Kidney (tissue), 14 donors: Measurements from ENCODE around the gene AGBL1. TPM values are rescaled to one million over a fixed set of nuclear protein-coding genes. Genes with fewer than 3 reads are reported as not detected.

ENCODE experiments used
- DNase-seq, 5 donors: peaks; one replicate each; pipeline ENCODE4 v3.0.0-alpha.2; 2013 to 2020
- FAIRE-seq: peaks from 2 replicates; lab custom pipeline; 2012; peaks lifted over from hg19 to GRCh38; lab: Jason Lieb, UNC
- H3K27ac ChIP-seq, 2 donors: one replicate each; pipeline ENCODE4 v1.7.0; 2013; ENCODE audit warnings: low read depth in 2 of 2, low read length in 2 of 2, inconsistent platforms in 1 of 2
- H3K27me3 ChIP-seq: one replicate; pipeline ENCODE4 v1.7.1; 2013; ENCODE audit warnings: low read length, inconsistent platforms; ENCODE audit not compliant: control insufficient read depth, insufficient read depth
- H3K36me3 ChIP-seq, 3 donors: one replicate each; pipeline versions ENCODE4 v1.7.0 to v1.7.1; 2013; ENCODE audit warnings: low read length in 3 of 3, control low read depth in 1 of 3, inconsistent platforms in 1 of 3; ENCODE audit not compliant: insufficient read depth in 3 of 3, control insufficient read depth in 2 of 3
- H3K4me1 ChIP-seq, 3 donors: one replicate each; pipeline versions ENCODE4 v1.7.0 to v1.7.1; 2013; ENCODE audit warnings: low read length in 3 of 3, inconsistent platforms in 1 of 3, low read depth in 1 of 3; ENCODE audit not compliant: control insufficient read depth in 2 of 3, insufficient read depth in 2 of 3
- H3K4me3 ChIP-seq, 3 donors: one replicate each; pipeline versions ENCODE4 v1.7.0 to v1.8.1; 2013; ENCODE audit warnings: low read length in 3 of 3, control low read depth in 1 of 3, inconsistent platforms in 1 of 3
- H3K9ac ChIP-seq, 3 donors: one replicate each; pipeline versions ENCODE4 v1.7.0 to v1.7.1; 2013; ENCODE audit warnings: low read length in 3 of 3, control low read depth in 1 of 3, inconsistent platforms in 1 of 3
- H3K9me3 ChIP-seq, 3 donors: one replicate each; pipeline versions ENCODE4 v1.7.0 to v1.7.1; 2013; ENCODE audit warnings: low read length in 3 of 3, control low read depth in 1 of 3, inconsistent platforms in 1 of 3; ENCODE audit not compliant: control insufficient read depth in 2 of 3, insufficient read depth in 1 of 3
- CTCF ChIP-seq: IDR thresholded peaks from 3 replicates; pipeline ENCODE4 v1.5.1; 2012; ENCODE audit warnings: mild to moderate bottlenecking, moderate library complexity, borderline replicate concordance; ENCODE audit not compliant: insufficient read depth; ENCODE audit errors: extremely low read depth
- intact Hi-C: fragments of 100-400 bp; cut with DNase I; formaldehyde crosslinking; loops from one replicate; pipeline ENCODE4 v1.11.1; 2022
- polyA plus RNA-seq: library from polyadenylated mRNA; stranded (reverse); fragments of 350-450 nt; fragmentation: Illumina TruSeq; extraction: RNeasy Lipid Tissue Mini Kit (QIAGEN cat#74804); gene quantifications from one replicate; pipeline ENCODE4 v1.2.3, GENCODE V29; 2014; ENCODE audit warnings: low read depth, low replicate concordance; ENCODE audit not compliant: insufficient read depth
- total RNA-seq: library from RNA; stranded (reverse); fragmentation: NEBNext Ultra II Directional; extraction: Animal tissue kit (Norgen Biotek cat#: 25700); gene quantifications from one replicate; pipeline ENCODE4 v1.2.1, GENCODE V29; 2021
- donor health status: control.
- donor health status: control.
- donor health status: control.
- donor health status: control.
- donor health status: control.
- donor health status: DM: yes; HTN: yes; CAD: no.
- donor health status: Normal renal cell carcinoma (clear cell type).

AGBL1 gene
- total and polyA plus RNA-seq, 2 donors from 2014 or later = not detected

GRCh38 chr15:86916671-86917360 is 837.1 kb downstream of the AGBL1 start:
- H3K4me1 ChIP-seq = peaks cover 0 to 2% (median 0%) of the 10 kb centered on the region in 3 donors
- H3K27ac ChIP-seq = no peak overlapping the region
- intact Hi-C loops = no loop called here
- H3K9ac ChIP-seq = no peak overlapping the region
- no peak for FAIRE-seq
- H3K27me3 ChIP-seq = no peaks in the 10 kb centered on the region
- H3K36me3 ChIP-seq = no peaks in the 10 kb centered on the region
- no peak for TF ChIP-seq CTCF
- H3K9me3 ChIP-seq = no peaks in the 10 kb centered on the region
- no peak overlapping the region for H3K4me3 ChIP-seq
- DNase-seq = peak in 4 of 5 donors; percentile 18 to 39 (median 27)

DNA sequence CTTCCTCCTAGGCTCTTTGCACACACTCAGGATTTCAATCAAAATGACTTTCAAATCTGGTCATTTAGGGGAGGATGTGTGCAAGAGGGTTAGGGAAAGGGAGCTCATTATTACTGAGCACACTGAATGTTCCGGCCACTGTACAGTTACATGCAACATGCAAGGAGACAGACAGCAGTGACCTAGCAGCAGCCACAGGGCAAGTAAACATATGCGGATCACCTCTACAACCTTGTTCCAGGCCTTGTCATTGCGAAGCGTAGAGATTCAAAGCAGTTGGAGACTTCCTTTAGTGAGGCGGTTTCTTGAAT is 837.6 kb downstream of the AGBL1 start:
- no peaks in the 10 kb centered on the region for H3K36me3 ChIP-seq
- H3K9me3 ChIP-seq = no peaks in the 10 kb centered on the region
- H3K9ac ChIP-seq = no peak overlapping the region
- no peak overlapping the region for H3K27ac ChIP-seq
- H3K4me1 ChIP-seq = peaks cover 0 to 2% (median 0%) of the 10 kb centered on the region in 3 donors
- FAIRE-seq = no peak
- H3K4me3 ChIP-seq = no peak overlapping the region
- intact Hi-C loops = no loop called here
- H3K27me3 ChIP-seq = no peaks in the 10 kb centered on the region
- no peak for DNase-seq
- TF ChIP-seq CTCF = no peak

GRCh38 chr15:86919581-86919980 is 839.9 kb downstream of the AGBL1 start:
- Histone ChIP-seq H3K9me3 (no peaks in the 10 kb centered on the region), H3K9ac (no peak overlapping the region), H3K27me3 (no peaks in the 10 kb centered on the region), H3K27ac (no peak overlapping the region), H3K36me3 (no peaks in the 10 kb centered on the region), H3K4me3 (no peak overlapping the region), H3K4me1 (peaks cover 0 to 2% (median 0%) of the 10 kb centered on the region in 3 donors)
- intact Hi-C loops = no loop called here
- FAIRE-seq = no peak
- no peak for DNase-seq
- TF ChIP-seq CTCF = no peak

GRCh38 chr15:86929461-86929860 is 849.8 kb downstream of the AGBL1 start:
- no peaks in the 10 kb centered on the region for H3K27me3 ChIP-seq
- H3K4me1 ChIP-seq = no peaks in the 10 kb centered on the region
- DNase-seq (no peak), FAIRE-seq (no peak)
- no peak overlapping the region for H3K9ac ChIP-seq
- intact Hi-C loops = no loop called here
- no peak overlapping the region for H3K4me3 ChIP-seq
- H3K36me3 ChIP-seq = no peaks in the 10 kb centered on the region
- no peaks in the 10 kb centered on the region for H3K9me3 ChIP-seq
- no peak for TF ChIP-seq CTCF
- H3K27ac ChIP-seq = no peak overlapping the region
